GM12872 (cell line): ENCODE results near the gene CFAP100.

Experiments
- CTCF ChIP-seq: IDR thresholded peaks from 3 replicates; pipeline ENCODE4 v1.5.1; 2011; ENCODE audit warnings: low read depth, mild to moderate bottlenecking, low read length, moderate library complexity; ENCODE audit not compliant: insufficient read depth

CFAP100 gene

GRCh38 chr3:126399756-126400155 is 5.0 kb downstream of the CFAP100 start:
- TF ChIP-seq CTCF = no peak

GRCh38 chr3:126401611-126402160 is 7.0 kb downstream of the CFAP100 start:
- no peak for TF ChIP-seq CTCF

GRCh38 chr3:126402178-126402577 is 7.5 kb downstream of the CFAP100 start:
- no peak for TF ChIP-seq CTCF

GRCh38 chr3:126402666-126403302 is 8.1 kb downstream of the CFAP100 start:
- TF ChIP-seq CTCF = no peak

- TF ChIP-seq CTCF = no peak
Measured at GRCh38 chr3:126406389-126407296, 11.9 kb downstream of the CFAP100 start.

GRCh38 chr3:126407412-126408044 is 12.8 kb downstream of the CFAP100 start:
- TF ChIP-seq CTCF = no peak

- TF ChIP-seq CTCF = no peak
Measured at GRCh38 chr3:126408099-126408498, 13.4 kb downstream of the CFAP100 start.
